B cell (primary cell): ENCODE data around the gene COL4A3. TPM values are rescaled to one million over a fixed set of nuclear protein-coding genes. Genes with fewer than 3 reads are reported as not detected.

Source experiments
- ATAC-seq: fragments of 200-7000 bp; cut with Tn5 transposase; one replicate; pipeline ENCODE4 v1.10.0; 2021; ENCODE audit warnings: low read depth, mild to moderate bottlenecking, moderate number of reproducible peaks, moderate library complexity
- CTCF ChIA-PET: fragments of 350-600 bp; sonication (Branson Sonifier 250); formaldehyde crosslinking; loops from one replicate; lab custom pipeline; 2021; ENCODE audit warnings: antibody characterized with exemption, inconsistent platforms; lab: Charles Lee
- POLR2A ChIA-PET: fragments of 350-600 bp; sonication (Branson Sonifier 250); formaldehyde crosslinking; loops from one replicate; lab custom pipeline; 2021; ENCODE audit warnings: antibody characterized with exemption; lab: Charles Lee
- DNase-seq: peaks from one replicate; pipeline ENCODE4 v3.0.0; 2013
- H2AFZ ChIP-seq: 2 replicates; pipeline ENCODE4 v1.6.1; 2012; ENCODE audit warnings: mild to moderate bottlenecking, low read depth, low read length; ENCODE audit not compliant: insufficient read depth, poor library complexity, severe bottlenecking
- H3K27ac ChIP-seq, 2 donors: 1 replicate in 1 of 2; 2 replicates in 1 of 2; pipeline ENCODE4 v1.5.1; 2012 to 2013; ENCODE audit warnings: low read length in 2 of 2, mild to moderate bottlenecking in 2 of 2, moderate library complexity in 1 of 2
- H3K27me3 ChIP-seq, 4 experiments: fragments of 200-600 bp in 1 of 4; sonication (generic) in 1 of 4; replicated peaks in 1 of 4; 1 replicate in 2 of 4; 2 replicates in 2 of 4; pipeline versions ENCODE4 v1.6.1 to v1.7.0; 2013 to 2016; ENCODE audit warnings: low read length in 3 of 4, mild to moderate bottlenecking in 2 of 4, mixed read lengths in 1 of 4, moderate library complexity in 1 of 4; ENCODE audit not compliant: insufficient read depth in 4 of 4, control insufficient read depth in 3 of 4; ENCODE audit errors: control extremely low read depth in 1 of 4
- H3K36me3 ChIP-seq, 2 experiments: replicated peaks in 1 of 2; 1 replicate in 1 of 2; 2 replicates in 1 of 2; pipeline versions ENCODE4 v1.6.1 to v1.7.1; 2013; ENCODE audit warnings: low read length in 1 of 2; ENCODE audit not compliant: insufficient read depth in 2 of 2, control insufficient read depth in 1 of 2; ENCODE audit errors: control extremely low read depth in 1 of 2, extremely low read depth in 1 of 2
- H3K4me1 ChIP-seq, 2 donors: fragments of 200-600 bp in 1 of 2; sonication (generic) in 1 of 2; 1 replicate in 1 of 2; 2 replicates in 1 of 2; pipeline versions ENCODE4 v1.5.1 to v1.6.1; 2013 to 2017; ENCODE audit warnings: low read length in 2 of 2; ENCODE audit not compliant: control insufficient read depth in 2 of 2, insufficient read depth in 2 of 2
- H3K4me2 ChIP-seq: replicated peaks from 2 replicates; pipeline ENCODE3; 2012; ENCODE audit warnings: mild to moderate bottlenecking, low read depth, low read length; ENCODE audit not compliant: poor library complexity, severe bottlenecking
- H3K4me3 ChIP-seq, 5 experiments: fragments of 200-600 bp in 1 of 5; sonication (generic) in 1 of 5; 1 replicate in 3 of 5; 2 replicates in 2 of 5; pipeline versions ENCODE4 v1.5.1 to v1.7.0; 2011 to 2016; ENCODE audit warnings: low read length in 4 of 5, mild to moderate bottlenecking in 4 of 5, low read depth in 2 of 5, control low read depth in 1 of 5, moderate library complexity in 1 of 5; ENCODE audit not compliant: insufficient read depth in 1 of 5; ENCODE audit errors: control extremely low read depth in 1 of 5, extremely low read depth in 1 of 5
- H3K79me2 ChIP-seq: fragments of 200-600 bp; sonication (generic); one replicate; pipeline ENCODE4 v1.6.0; 2016; ENCODE audit warnings: low read length; ENCODE audit not compliant: control insufficient read depth, insufficient read depth
- H3K9ac ChIP-seq: fragments of 200-600 bp; sonication (generic); 2 replicates; pipeline ENCODE4 v1.6.1; 2017; ENCODE audit warnings: mild to moderate bottlenecking, low read length, moderate library complexity
- H3K9me3 ChIP-seq, 3 donors: one replicate each; pipeline versions ENCODE4 v1.6.1 to v1.7.1; 2013; ENCODE audit warnings: low read length in 2 of 3; ENCODE audit not compliant: control insufficient read depth in 2 of 3, insufficient read depth in 1 of 3; ENCODE audit errors: control extremely low read depth in 1 of 3
- H4K20me1 ChIP-seq: 2 replicates; pipeline ENCODE4 v1.6.0; 2012; ENCODE audit warnings: mild to moderate bottlenecking, low read length; ENCODE audit not compliant: insufficient read depth, control insufficient read depth, poor library complexity, severe bottlenecking
- H3K27ac Mint-ChIP-seq: one replicate; pipeline ENCODE4 v1.8.0; 2021; ENCODE audit warnings: mixed read lengths
- H3K27me3 Mint-ChIP-seq: one replicate; pipeline ENCODE4 v1.8.0; 2021; ENCODE audit warnings: mixed read lengths
- H3K4me1 Mint-ChIP-seq: one replicate; pipeline ENCODE4 v1.8.0; 2021; ENCODE audit warnings: mixed read lengths
- H3K4me3 Mint-ChIP-seq: one replicate; pipeline ENCODE4 v1.8.0; 2021; ENCODE audit warnings: mixed read lengths
- H3K9me3 Mint-ChIP-seq: one replicate; pipeline ENCODE4 v1.8.0; 2022; ENCODE audit warnings: mixed read lengths; ENCODE audit not compliant: insufficient read depth
- CTCF ChIP-seq: fragments of 200-600 bp; IDR thresholded peaks from one replicate; pipeline ENCODE4 v1.8.0; 2022; ENCODE audit warnings: antibody characterized with exemption, mild to moderate bottlenecking
- EZH2 ChIP-seq: IDR thresholded peaks from 2 replicates; pipeline ENCODE4 v1.6.1; 2012; ENCODE audit warnings: borderline replicate concordance, low read depth, mild to moderate bottlenecking, moderate library complexity, low read length; ENCODE audit not compliant: insufficient read depth, poor library complexity, severe bottlenecking
- WGBS: methylation state at CpG from one replicate; pipeline ENCODE4 v1.1.5; 2013; ENCODE audit warnings: missing lambda C conversion rate; ENCODE audit not compliant: insufficient coverage; 5-methylcytosine and 5-hydroxymethylcytosine counted together
- intact Hi-C: fragments of 100-400 bp; cut with micrococcal nuclease; formaldehyde crosslinking; loops from one replicate; pipeline ENCODE4 v1.10.0; 2022
- polyA plus RNA-seq: library from polyadenylated mRNA; depleted of rRNA; stranded (reverse); fragments of >200 nt; gene quantifications from 2 replicates; pipeline ENCODE4 v1.2.3, GENCODE V29; 2012
- total RNA-seq, 2 donors: library from RNA; stranded (reverse); fragments of 120-200 nt in 1 of 2; gene quantifications; 1 replicate in 1 of 2; 2 replicates in 1 of 2; pipeline versions ENCODE4 v1.2.3 to v1.2.4, GENCODE V29; 2013 to 2022

COL4A3 gene
- total and polyA plus RNA-seq, 2 donors (not counting 1 experiment from before 2014, with no cell fraction given): 33.4 to 45.9 TPM

- no peak overlapping the region for H3K9ac ChIP-seq
- Mint-ChIP-seq H3K27ac (no peak overlapping the region), H3K9me3 (no peaks in the 10 kb centered on the region), H3K27me3 (no peaks in the 10 kb centered on the region), H3K4me1 (peaks cover 30% of the 10 kb centered on the region), H3K4me3 (no peak overlapping the region)
- H3K27me3 ChIP-seq: no peaks in the 10 kb centered on the region
- H3K9me3 ChIP-seq: no peaks in the 10 kb centered on the region
- no peaks in the 10 kb centered on the region for H3K79me2 ChIP-seq
- no peak overlapping the region for H3K4me2 ChIP-seq
- H2AFZ ChIP-seq: no peak overlapping the region
- H3K4me1 ChIP-seq: peaks cover 0 to 5% of the 10 kb centered on the region in 2 donors
- TF ChIP-seq CTCF (no peak), EZH2 (no peak)
- intact Hi-C loops: no loop called here
- no peaks in the 10 kb centered on the region for H4K20me1 ChIP-seq
- ChIA-PET POLR2A (no interaction called here), CTCF (interaction anchor here (0.8 kb wide), 2 partner anchors 52 to 53 kb away, joined by 3 read pairs; no protein-coding TSS in a partner anchor)
- no peak overlapping the region for H3K27ac ChIP-seq
- ATAC-seq (no peak), DNase-seq (no peak)
- H3K4me3 ChIP-seq: no peak overlapping the region
- whole genome bisulfite sequencing: 80% methylated on average over 1 of the region's 6 CpGs
- no peaks in the 10 kb centered on the region for H3K36me3 ChIP-seq
These were observed 21.3 kb downstream of the COL4A3 start for GRCh38 chr2:227185615-227186232.

GRCh38 chr2:227186751-227187150 is 22.3 kb downstream of the COL4A3 start:
- Histone ChIP-seq H3K9ac (no peak overlapping the region), H3K4me3 (no peak overlapping the region), H3K4me1 (peaks cover 0 to 5% of the 10 kb centered on the region in 2 donors), H2AFZ (no peak overlapping the region), H3K27ac (no peak overlapping the region), H3K36me3 (no peaks in the 10 kb centered on the region), H3K27me3 (no peaks in the 10 kb centered on the region), H4K20me1 (no peaks in the 10 kb centered on the region), H3K79me2 (no peaks in the 10 kb centered on the region), H3K4me2 (no peak overlapping the region), H3K9me3 (no peaks in the 10 kb centered on the region)
- no peaks in the 10 kb centered on the region for H3K27me3 Mint-ChIP-seq
- intact Hi-C loops: no loop called here
- TF ChIP-seq EZH2 (no peak), CTCF (no peak)
- H3K27ac Mint-ChIP-seq: no peak overlapping the region
- DNase-seq (peak; percentile 12), ATAC-seq (peak; percentile 61)
- ChIA-PET POLR2A (no interaction called here), CTCF (interaction anchor here (2.0 kb wide), 1 partner anchor 52 kb away, joined by 7 read pairs; no protein-coding TSS in a partner anchor)
- no peaks in the 10 kb centered on the region for H3K9me3 Mint-ChIP-seq
- H3K4me1 Mint-ChIP-seq: peaks cover 30% of the 10 kb centered on the region
- no CpG with 5 or more reads among the region's 1 CpG for WGBS
- H3K4me3 Mint-ChIP-seq: no peak overlapping the region
